ENCODE data around the gene HGS. TPM values are rescaled to one million over a fixed set of nuclear protein-coding genes. Genes with fewer than 3 reads are reported as not detected.

The HGS gene
- total RNA-seq, 1 donor from 2014 or later, result 50.5 TPM

- Histone ChIP-seq H3K9me3 (replicated peaks) (no peaks in the 10 kb centered on the region), H3K27me3 (ENCODE audit: low read depth) (peaks cover 19% of the 10 kb centered on the region), H3K36me3 (no peaks in the 10 kb centered on the region), H3K27ac (replicated peaks) (no peak overlapping the region), H3K4me1 (no peaks in the 10 kb centered on the region), H3K4me3 (no peak overlapping the region)
- intact Hi-C loops (cut with micrococcal nuclease), result no loop called here
- TF ChIP-seq CTCF (IDR thresholded peaks at IDR 0.05; ENCODE audit: borderline replicate concordance), result no peak
- no peak for DNase-seq
Observed at GRCh38 chr17:81741594-81742452, 58.0 kb downstream of the HGS start.

Small RNA genes lying within 50 kb of the gene (microRNA-seq; reads per million reads assigned to microRNA genes)
- not detected for gene MIR6786

Other genes starting within 250 kb of the HGS start
- 342 TPM for gene ACTG1, start 171.2 kb upstream of the HGS start, total RNA-seq
- gene FSCN2, start 155.6 kb upstream of the HGS start, total RNA-seq, result 0.38 TPM
- gene FAAP100, start 131.7 kb upstream of the HGS start, total RNA-seq, result 15.9 TPM
- gene NPLOC4, start 46.9 kb upstream of the HGS start, total RNA-seq, result 87.5 TPM
- gene TSPAN10, start 46.8 kb upstream of the HGS start, total RNA-seq, result 0.30 TPM
- not detected for gene PDE6G, start 27.5 kb upstream of the HGS start, total RNA-seq
- gene OXLD1, start 17.4 kb upstream of the HGS start, total RNA-seq, result 18.4 TPM
- 5.6 TPM for gene CCDC137, start 17.3 kb upstream of the HGS start, total RNA-seq
- 9.0 TPM for gene ARL16, start 214 bp upstream of the HGS start, total RNA-seq
- gene MRPL12, start 19.4 kb downstream of the HGS start, total RNA-seq, result 157 TPM
- gene SLC25A10, start 28.3 kb downstream of the HGS start, total RNA-seq, result 8.2 TPM
- gene GCGR, start 120.1 kb downstream of the HGS start, total RNA-seq, result not detected
- gene MCRIP1, start 149.3 kb downstream of the HGS start, total RNA-seq, result 110 TPM
- 0.25 TPM for gene PPP1R27, start 151.0 kb downstream of the HGS start, total RNA-seq
- 267 TPM for gene P4HB, start 176.5 kb downstream of the HGS start, total RNA-seq
- 95.1 TPM for gene ARHGDIA, start 187.3 kb downstream of the HGS start, total RNA-seq
- gene ALYREF, start 207.6 kb downstream of the HGS start, total RNA-seq, result 32.1 TPM
- 161 TPM for gene ANAPC11, start 207.7 kb downstream of the HGS start, total RNA-seq
- 0.19 TPM for gene NPB, start 218.2 kb downstream of the HGS start, total RNA-seq
- gene PCYT2, start 227.4 kb downstream of the HGS start, total RNA-seq, result 48.1 TPM
- gene SIRT7, start 234.2 kb downstream of the HGS start, total RNA-seq, result 8.5 TPM
- gene MAFG, start 243.7 kb downstream of the HGS start, total RNA-seq, result 24.3 TPM

All from left ventricle myocardium inferior (tissue), 1 donor.